K562 (cell line): ENCODE results near the gene CS. TPM values are rescaled to one million over a fixed set of nuclear protein-coding genes. Genes with fewer than 3 reads are reported as not detected.

ENCODE experiments used
- BRD4 ChIP-seq: fragments of 200-600 bp; sonication (generic); IDR thresholded peaks from 2 replicates; pipeline ENCODE4 v1.6.1; 2017; ENCODE audit warnings: inconsistent platforms
- ELF4 ChIP-seq: fragments of 450-650 bp; formaldehyde crosslinking; IDR thresholded peaks from 2 replicates; pipeline ENCODE4 v1.4.0; 2022; ENCODE audit warnings: missing genetic modification characterization
- HNRNPK ChIP-seq: fragments of 200-400 bp; formaldehyde crosslinking; IDR thresholded peaks from one replicate; pipeline ENCODE4 v1.6.1; 2018; ENCODE audit warnings: mild to moderate bottlenecking, low read depth, low read length; ENCODE audit not compliant: poor library complexity, severe bottlenecking
- MCM7 ChIP-seq, 2 experiments: fragments of 450-650 bp; IDR thresholded peaks; 2 replicates each; pipeline ENCODE4 v1.6.1; 2016 to 2018
- MIER1 ChIP-seq: fragments of 450-650 bp; IDR thresholded peaks from 2 replicates; pipeline ENCODE4 v1.6.1; 2016; ENCODE audit warnings: antibody characterized with exemption, mild to moderate bottlenecking, low read depth
- MTA3 ChIP-seq: fragments of 450-650 bp; formaldehyde crosslinking; IDR thresholded peaks from 2 replicates; pipeline ENCODE4 v1.6.1; 2017; ENCODE audit warnings: mild to moderate bottlenecking, borderline replicate concordance
- SAP30 ChIP-seq: fragments of 200-600 bp; sonication (generic); IDR thresholded peaks from 2 replicates; pipeline ENCODE4 v1.6.1; 2012; ENCODE audit warnings: borderline replicate concordance, low read depth, mild to moderate bottlenecking, moderate library complexity, low read length, control low read depth, inconsistent platforms; ENCODE audit not compliant: insufficient read depth, poor library complexity, severe bottlenecking
- TAL1 ChIP-seq: fragments of 450-650 bp; IDR thresholded peaks from 2 replicates; pipeline ENCODE4 v1.6.1; 2016; ENCODE audit warnings: mild to moderate bottlenecking
- ZBTB17 ChIP-seq: fragments of 450-650 bp; formaldehyde crosslinking; IDR thresholded peaks from 2 replicates; pipeline ENCODE4 v1.4.0; 2020; ENCODE audit warnings: mild to moderate bottlenecking
- ZNF280B ChIP-seq: fragments of 250-450 bp; sonication (Bioruptor Pico); IDR thresholded peaks from 2 replicates; pipeline ENCODE4 v1.5.1; 2021; ENCODE audit warnings: mild to moderate bottlenecking
- ZNF586 ChIP-seq: fragments of 450-650 bp; formaldehyde crosslinking; conservative IDR thresholded peaks from 2 replicates; pipeline ENCODE4 v1.4.0; 2020; ENCODE audit warnings: mild to moderate bottlenecking, moderate library complexity
- polyA plus RNA-seq, 8 experiments: library from polyadenylated mRNA; depleted of rRNA in 4 of 8; stranded (reverse) in 5 of 8; unstranded in 3 of 8; fragments of >200 nt; fragmentation: Nextera tagmentation in 2 of 8; fragmentation: Illumina TruSeq in 1 of 8; extraction: Ambion mirVana in 2 of 8; extraction: Trizol in 1 of 8; gene quantifications; 2 replicates each; pipeline versions ENCODE4 v1.2.1 to v1.2.3, GENCODE V29; 2011 to 2014; ENCODE audit warnings: inconsistent platforms in 1 of 8, missing spikeins in 1 of 8
- total RNA-seq, 7 experiments: library from RNA; depleted of rRNA in 6 of 7; stranded (reverse); fragments of >200 nt in 6 of 7; fragmentation: Illumina TruSeq in 2 of 7; extraction: Trizol in 2 of 7; gene quantifications; 2 replicates each; pipeline versions ENCODE4 v1.2.1 to v1.2.3, GENCODE V29; 2011 to 2021; ENCODE audit warnings: low replicate concordance in 1 of 7
- TF ChIP-seq, protein P1 (sequence below): IDR thresholded peaks from 3 replicates; pipeline ENCODE4 v1.6.1; 2011; ENCODE audit warnings: borderline replicate concordance, mild to moderate bottlenecking, moderate library complexity; ENCODE audit not compliant: insufficient read length; ENCODE audit errors: extremely low read depth
- TF ChIP-seq, protein P2 (sequence below): sonication (generic); formaldehyde crosslinking; IDR thresholded peaks from 2 replicates; pipeline ENCODE4 v1.8.0; 2023; ENCODE audit warnings: mild to moderate bottlenecking, missing genetic modification reagents
- TF ChIP-seq, protein P3 (sequence below), 2 experiments: fragments of 450-650 bp; IDR thresholded peaks; 2 replicates each; pipeline ENCODE4 v1.6.1; 2016; ENCODE audit warnings: mild to moderate bottlenecking in 2 of 2, borderline replicate concordance in 1 of 2, low read depth in 1 of 2, moderate library complexity in 1 of 2

The CS gene
- total and polyA plus RNA-seq, 9 of the 15 experiments (the other 6 are each of a cell fraction or from before 2014, with no cell fraction given): 99.9 to 390 (median 149) TPM

DNA sequence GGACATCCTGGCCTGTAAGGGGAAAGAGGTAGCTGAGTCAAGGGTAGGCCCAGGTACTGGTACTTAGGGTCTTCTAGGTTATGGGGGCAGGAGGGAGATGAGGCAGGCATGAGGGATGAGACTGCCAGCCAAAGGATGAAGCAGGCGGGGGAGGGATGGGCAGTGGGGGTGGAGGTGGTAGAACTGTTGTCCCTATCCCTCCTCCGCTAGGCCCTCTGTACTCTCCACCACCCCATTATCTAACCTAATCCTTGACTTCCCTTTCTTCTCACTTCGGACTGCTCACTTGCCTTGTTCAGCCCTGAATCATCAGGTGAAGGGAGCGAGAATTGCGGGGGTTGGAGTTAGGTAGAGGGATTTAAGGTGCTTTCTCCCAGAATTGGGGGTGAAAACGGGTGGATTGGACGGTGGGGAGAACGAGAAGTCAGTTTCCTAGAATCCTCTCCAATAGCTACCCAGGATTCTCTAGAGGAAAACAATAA is 33.1 kb upstream of the CS start (continued):
- TF ChIP-seq, protein P1, sequence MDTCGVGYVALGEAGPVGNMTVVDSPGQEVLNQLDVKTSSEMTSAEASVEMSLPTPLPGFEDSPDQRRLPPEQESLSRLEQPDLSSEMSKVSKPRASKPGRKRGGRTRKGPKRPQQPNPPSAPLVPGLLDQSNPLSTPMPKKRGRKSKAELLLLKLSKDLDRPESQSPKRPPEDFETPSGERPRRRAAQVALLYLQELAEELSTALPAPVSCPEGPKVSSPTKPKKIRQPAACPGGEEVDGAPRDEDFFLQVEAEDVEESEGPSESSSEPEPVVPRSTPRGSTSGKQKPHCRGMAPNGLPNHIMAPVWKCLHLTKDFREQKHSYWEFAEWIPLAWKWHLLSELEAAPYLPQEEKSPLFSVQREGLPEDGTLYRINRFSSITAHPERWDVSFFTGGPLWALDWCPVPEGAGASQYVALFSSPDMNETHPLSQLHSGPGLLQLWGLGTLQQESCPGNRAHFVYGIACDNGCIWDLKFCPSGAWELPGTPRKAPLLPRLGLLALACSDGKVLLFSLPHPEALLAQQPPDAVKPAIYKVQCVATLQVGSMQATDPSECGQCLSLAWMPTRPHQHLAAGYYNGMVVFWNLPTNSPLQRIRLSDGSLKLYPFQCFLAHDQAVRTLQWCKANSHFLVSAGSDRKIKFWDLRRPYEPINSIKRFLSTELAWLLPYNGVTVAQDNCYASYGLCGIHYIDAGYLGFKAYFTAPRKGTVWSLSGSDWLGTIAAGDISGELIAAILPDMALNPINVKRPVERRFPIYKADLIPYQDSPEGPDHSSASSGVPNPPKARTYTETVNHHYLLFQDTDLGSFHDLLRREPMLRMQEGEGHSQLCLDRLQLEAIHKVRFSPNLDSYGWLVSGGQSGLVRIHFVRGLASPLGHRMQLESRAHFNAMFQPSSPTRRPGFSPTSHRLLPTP: no peak
- TF ChIP-seq MCM7 (IDR thresholded peaks at IDR 0.05) (no peak), ZNF280B (CRISPR knock-in tag) (no peak), ZNF586 (CRISPR knock-in tag) (no peak), HNRNPK (no peak), TAL1 (no peak), MTA3 (no peak), ZBTB17 (CRISPR knock-in tag) (0 out of 2 replicates have a peak, but pooled peaks have one; percentile 22), SAP30 (no peak), ELF4 (CRISPR knock-in tag) (0 out of 2 replicates have a peak, but pooled peaks have one; percentile 6), MIER1 (no peak), BRD4 (peak; percentile 70)
- TF ChIP-seq, protein P2, sequence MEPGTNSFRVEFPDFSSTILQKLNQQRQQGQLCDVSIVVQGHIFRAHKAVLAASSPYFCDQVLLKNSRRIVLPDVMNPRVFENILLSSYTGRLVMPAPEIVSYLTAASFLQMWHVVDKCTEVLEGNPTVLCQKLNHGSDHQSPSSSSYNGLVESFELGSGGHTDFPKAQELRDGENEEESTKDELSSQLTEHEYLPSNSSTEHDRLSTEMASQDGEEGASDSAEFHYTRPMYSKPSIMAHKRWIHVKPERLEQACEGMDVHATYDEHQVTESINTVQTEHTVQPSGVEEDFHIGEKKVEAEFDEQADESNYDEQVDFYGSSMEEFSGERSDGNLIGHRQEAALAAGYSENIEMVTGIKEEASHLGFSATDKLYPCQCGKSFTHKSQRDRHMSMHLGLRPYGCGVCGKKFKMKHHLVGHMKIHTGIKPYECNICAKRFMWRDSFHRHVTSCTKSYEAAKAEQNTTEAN: no peak
- TF ChIP-seq, protein P3, sequence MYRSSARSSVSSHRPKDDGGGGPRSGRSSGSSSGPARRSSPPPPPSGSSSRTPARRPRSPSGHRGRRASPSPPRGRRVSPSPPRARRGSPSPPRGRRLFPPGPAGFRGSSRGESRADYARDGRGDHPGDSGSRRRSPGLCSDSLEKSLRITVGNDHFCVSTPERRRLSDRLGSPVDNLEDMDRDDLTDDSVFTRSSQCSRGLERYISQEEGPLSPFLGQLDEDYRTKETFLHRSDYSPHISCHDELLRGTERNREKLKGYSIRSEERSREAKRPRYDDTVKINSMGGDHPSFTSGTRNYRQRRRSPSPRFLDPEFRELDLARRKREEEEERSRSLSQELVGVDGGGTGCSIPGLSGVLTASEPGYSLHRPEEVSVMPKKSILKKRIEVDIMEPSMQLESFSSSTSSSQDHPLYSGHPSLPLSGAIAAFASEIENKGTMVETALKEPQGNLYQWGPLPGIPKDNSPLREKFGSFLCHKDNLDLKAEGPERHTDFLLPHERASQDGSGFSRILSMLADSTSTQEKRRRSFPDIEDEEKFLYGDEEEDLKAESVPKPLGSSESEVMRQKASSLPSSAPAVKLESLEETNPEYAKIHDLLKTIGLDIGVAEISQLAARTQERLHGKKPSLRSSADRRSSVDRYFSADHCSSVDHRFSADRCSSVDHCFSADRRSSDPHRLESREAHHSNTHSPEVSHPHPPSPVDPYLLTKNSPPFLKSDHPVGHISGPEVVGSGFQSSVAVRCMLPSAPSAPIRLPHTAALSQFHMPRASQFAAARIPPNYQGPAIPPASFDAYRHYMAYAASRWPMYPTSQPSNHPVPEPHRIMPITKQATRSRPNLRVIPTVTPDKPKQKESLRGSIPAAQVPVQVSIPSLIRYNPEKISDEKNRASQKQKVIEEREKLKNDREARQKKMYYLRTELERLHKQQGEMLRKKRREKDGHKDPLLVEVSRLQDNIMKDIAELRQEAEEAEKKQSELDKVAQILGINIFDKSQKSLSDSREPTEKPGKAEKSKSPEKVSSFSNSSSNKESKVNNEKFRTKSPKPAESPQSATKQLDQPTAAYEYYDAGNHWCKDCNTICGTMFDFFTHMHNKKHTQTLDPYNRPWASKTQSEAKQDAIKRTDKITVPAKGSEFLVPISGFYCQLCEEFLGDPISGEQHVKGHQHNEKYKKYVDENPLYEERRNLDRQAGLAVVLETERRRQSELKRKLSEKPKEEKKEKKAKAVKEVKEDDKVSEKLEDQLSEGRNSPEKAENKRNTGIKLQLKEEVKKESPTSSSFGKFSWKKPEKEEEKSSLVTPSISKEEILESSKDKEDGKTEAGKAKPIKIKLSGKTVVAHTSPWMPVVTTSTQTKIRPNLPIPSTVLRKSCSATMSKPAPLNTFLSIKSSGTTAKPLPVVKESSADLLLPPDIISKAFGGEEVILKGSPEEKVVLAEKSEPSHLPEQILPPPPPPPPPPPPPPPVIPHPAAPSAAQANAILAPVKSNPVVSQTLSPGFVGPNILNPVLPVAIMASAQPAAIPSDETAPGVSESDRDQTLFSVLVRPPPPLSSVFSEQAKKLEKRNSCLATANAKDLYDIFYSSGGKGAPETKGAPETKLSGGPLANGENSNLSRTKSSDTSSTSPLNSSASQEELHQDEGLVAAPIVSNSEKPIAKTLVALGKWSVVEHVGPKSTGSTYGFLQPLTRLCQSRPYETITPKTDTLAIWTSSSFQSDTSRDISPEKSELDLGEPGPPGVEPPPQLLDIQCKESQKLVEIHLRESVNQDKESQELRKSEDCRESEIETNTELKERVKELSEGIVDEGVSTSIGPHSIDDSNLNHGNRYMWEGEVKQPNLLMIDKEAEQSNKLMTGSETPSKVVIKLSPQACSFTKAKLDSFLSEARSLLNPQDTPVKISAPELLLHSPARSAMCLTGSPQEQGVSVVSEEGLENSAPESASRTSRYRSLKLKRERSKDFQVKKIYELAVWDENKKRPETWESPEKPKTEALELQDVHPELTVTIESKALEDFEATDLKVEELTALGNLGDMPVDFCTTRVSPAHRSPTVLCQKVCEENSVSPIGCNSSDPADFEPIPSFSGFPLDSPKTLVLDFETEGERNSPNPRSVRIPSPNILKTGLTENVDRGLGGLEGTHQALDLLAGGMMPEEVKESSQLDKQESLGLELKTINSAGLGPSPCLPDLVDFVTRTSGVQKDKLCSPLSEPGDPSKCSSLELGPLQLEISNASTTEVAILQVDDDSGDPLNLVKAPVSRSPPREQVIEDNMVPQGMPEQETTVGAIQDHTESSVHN (IDR thresholded peaks at IDR 0.05; ENCODE audit: borderline replicate concordance in 1 of 2, low read depth in 1 of 2): no peak
